Sciatic nerve (tissue), 2 donors: ENCODE data around the gene MAGEF1. TPM values are rescaled to one million over a fixed set of nuclear protein-coding genes. Genes with fewer than 3 reads are reported as not detected.

Experiments
- ATAC-seq: fragments of 200-7000 bp; cut with Tn5 transposase; one replicate; pipeline ENCODE4 v1.9.1; 2020; ENCODE audit warnings: mild to moderate bottlenecking, moderate library complexity
- DNase-seq: peaks from one replicate; pipeline ENCODE4 v3.0.0-alpha.2; 2020; ENCODE audit warnings: low spot score
- intact Hi-C: fragments of 100-400 bp; cut with DNase I; formaldehyde crosslinking; loops from one replicate; pipeline ENCODE4 v1.14.2; 2022
- total RNA-seq: library from RNA; stranded (reverse); fragmentation: NEBNext Ultra II Directional; extraction: Animal tissue kit (Norgen Biotek cat#: 25700); gene quantifications from one replicate; pipeline ENCODE4 v1.2.1, GENCODE V29; 2021
- donor health status: DM: no; HTN: no; CAD: no.
- donor health status: DM: no; HTN: no; CAD: no.

Gene MAGEF1
- 25.0 TPM for total RNA-seq

- intact Hi-C loops = no loop called here
Observed at GRCh38 chr3:184711493-184712247, at the start of gene MAGEF1. MAGEF1 (minus strand) TSS chr3:184712064; CDS start chr3:184711821, 243 bp downstream.

GRCh38 chr3:184761075-184761841 is 49.4 kb upstream of the MAGEF1 start:
- ATAC-seq = no peak
- intact Hi-C loops = no loop called here
- DNase-seq = no peak

More at GRCh38 chr3:184711493-184712247, at the start of gene MAGEF1:
- DNase-seq = peak; percentile 86
- peak; percentile 90 for ATAC-seq

- ATAC-seq = no peak
- DNase-seq = no peak
- intact Hi-C loops = no loop called here
Observed at GRCh38 chr3:184760337-184761074, 48.6 kb upstream of the MAGEF1 start.

GRCh38 chr3:184759666-184760200 is 47.9 kb upstream of the MAGEF1 start:
- DNase-seq (no peak), ATAC-seq (no peak)
- intact Hi-C loops = no loop called here

- no peak for DNase-seq
- intact Hi-C loops = no loop called here
- ATAC-seq = no peak
Observed at GRCh38 chr3:184758056-184758455, 46.2 kb upstream of the MAGEF1 start.

- peak; percentile 75 for DNase-seq
- ATAC-seq = peak; percentile 93
- intact Hi-C loops = no loop called here
Observed at GRCh38 chr3:184757022-184757651, 45.3 kb upstream of the MAGEF1 start.

- ATAC-seq = peak; percentile 13
- DNase-seq = no peak
- intact Hi-C loops = no loop called here
Observed at GRCh38 chr3:184756151-184757021, 44.5 kb upstream of the MAGEF1 start.

- intact Hi-C loops = no loop called here
- no peak for DNase-seq
- no peak for ATAC-seq
Observed at GRCh38 chr3:184755315-184755731, 43.5 kb upstream of the MAGEF1 start.

- DNase-seq (no peak), ATAC-seq (no peak)
- intact Hi-C loops = no loop called here
Observed at GRCh38 chr3:184752361-184752760, 40.5 kb upstream of the MAGEF1 start.

- intact Hi-C loops = no loop called here
- DNase-seq (no peak), ATAC-seq (no peak)
Observed at GRCh38 chr3:184751204-184752040, 39.6 kb upstream of the MAGEF1 start.

- DNase-seq (no peak), ATAC-seq (no peak)
- intact Hi-C loops = no loop called here
Observed at GRCh38 chr3:184750349-184751083, 38.7 kb upstream of the MAGEF1 start.

GRCh38 chr3:184749168-184749744 is 37.4 kb upstream of the MAGEF1 start:
- intact Hi-C loops = no loop called here
- no peak for DNase-seq
- ATAC-seq = no peak

GRCh38 chr3:184748219-184749135 is 36.6 kb upstream of the MAGEF1 start:
- intact Hi-C loops = no loop called here
- no peak for DNase-seq

GRCh38 chr3:184746131-184747120 is 34.6 kb upstream of the MAGEF1 start:
- DNase-seq (peak; percentile 22), ATAC-seq (no peak)
- intact Hi-C loops = no loop called here

More at GRCh38 chr3:184748219-184749135, 36.6 kb upstream of the MAGEF1 start:
- ATAC-seq = peak; percentile 76
